Measurements from ENCODE around the gene BBS1. TPM values are rescaled to one million over a fixed set of nuclear protein-coding genes. Genes with fewer than 3 reads are reported as not detected.

BBS1 gene
- total RNA-seq, 2 donors from 2014 or later, result 90.3 to 114 TPM

DNA sequence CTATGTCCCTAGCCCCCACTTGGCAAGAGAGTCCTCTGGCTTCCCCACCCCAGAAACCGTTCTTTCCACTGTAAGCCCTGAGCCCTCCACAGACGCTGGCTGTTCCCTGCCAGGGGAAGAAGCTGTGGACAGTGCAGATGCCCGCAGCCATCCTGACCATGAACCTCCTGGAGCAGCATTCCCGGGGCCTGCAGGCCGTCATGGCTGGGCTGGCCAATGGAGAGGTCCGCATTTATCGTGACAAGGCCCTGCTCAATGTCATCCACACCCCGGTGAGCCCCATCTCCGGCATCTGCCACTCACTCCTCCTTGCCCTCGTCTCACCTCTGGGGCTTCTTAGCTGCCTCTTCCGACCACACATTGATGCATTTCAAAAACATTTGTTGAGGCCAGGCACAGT lies 13.2 kb downstream of the BBS1 start:
- H3K36me3 ChIP-seq, result peaks cover 18% of the 10 kb centered on the region
- ATAC-seq (ENCODE audit: insufficient number of reproducible peaks, low FRiP score, low read depth) (no peak), DNase-seq (ENCODE audit: low spot score) (no peak)

DNA sequence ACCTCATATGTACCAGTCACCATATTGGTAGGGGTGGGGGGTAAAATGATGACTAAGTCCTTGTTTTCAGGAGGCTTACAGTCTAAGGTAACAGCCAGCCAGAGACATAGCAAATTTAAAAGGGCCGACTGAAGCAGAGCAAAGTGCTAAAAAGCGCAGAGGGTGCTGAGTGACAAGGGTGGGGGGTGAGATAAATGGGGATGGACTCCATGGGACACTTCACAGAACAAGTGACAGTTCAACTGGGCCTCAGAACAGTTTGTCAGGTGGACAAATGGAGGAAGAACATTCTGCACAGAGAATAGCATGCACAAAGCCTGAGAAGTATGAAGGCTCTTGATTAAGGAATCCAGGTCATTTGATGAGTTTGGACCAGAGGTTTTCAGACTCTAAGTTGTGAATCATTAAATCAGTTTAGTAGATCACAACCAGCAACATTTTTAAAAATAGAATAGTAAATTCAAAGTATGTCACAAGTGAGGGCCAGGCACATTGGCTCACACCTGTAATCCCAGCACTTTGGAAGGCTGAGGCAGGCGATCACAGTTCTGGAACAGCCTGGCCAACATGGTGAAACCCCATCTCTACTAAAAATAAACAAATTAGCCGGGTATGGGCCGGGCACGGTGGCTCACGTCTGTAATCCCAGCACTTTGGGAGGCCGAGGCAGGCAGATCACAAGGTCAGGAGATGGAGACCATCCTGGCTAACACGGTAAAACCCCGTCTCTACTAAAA lies 14.0 kb downstream of the BBS1 start:
- Histone ChIP-seq H3K27ac (no peak overlapping the region), H3K36me3 (peaks cover 18% of the 10 kb centered on the region), H3K4me3 (no peak overlapping the region), H3K9me3 (no peaks in the 10 kb centered on the region), H3K27me3 (replicated peaks; ENCODE audit: insufficient read depth) (no peaks in the 10 kb centered on the region), H3K4me1 (ENCODE audit: control insufficient read depth in 1 of 2, low read depth in 2 of 2) (no peaks in the 10 kb centered on the region)
- no peak for TF ChIP-seq CTCF (IDR thresholded peaks at IDR 0.05)
- no peak for ATAC-seq (ENCODE audit: insufficient number of reproducible peaks, low FRiP score, low read depth)
- no peak for DNase-seq (ENCODE audit: low spot score)

More for the DNA sequence above, 13.2 kb downstream of the BBS1 start:
- no peaks in the 10 kb centered on the region for H3K4me1 ChIP-seq (ENCODE audit: control insufficient read depth in 1 of 2, low read depth in 2 of 2)
- no peak overlapping the region for H3K4me3 ChIP-seq
- H3K27me3 ChIP-seq (replicated peaks; ENCODE audit: insufficient read depth), result no peaks in the 10 kb centered on the region
- no peak overlapping the region for H3K27ac ChIP-seq
- no peak for TF ChIP-seq CTCF (IDR thresholded peaks at IDR 0.05)
- no peaks in the 10 kb centered on the region for H3K9me3 ChIP-seq

DNA sequence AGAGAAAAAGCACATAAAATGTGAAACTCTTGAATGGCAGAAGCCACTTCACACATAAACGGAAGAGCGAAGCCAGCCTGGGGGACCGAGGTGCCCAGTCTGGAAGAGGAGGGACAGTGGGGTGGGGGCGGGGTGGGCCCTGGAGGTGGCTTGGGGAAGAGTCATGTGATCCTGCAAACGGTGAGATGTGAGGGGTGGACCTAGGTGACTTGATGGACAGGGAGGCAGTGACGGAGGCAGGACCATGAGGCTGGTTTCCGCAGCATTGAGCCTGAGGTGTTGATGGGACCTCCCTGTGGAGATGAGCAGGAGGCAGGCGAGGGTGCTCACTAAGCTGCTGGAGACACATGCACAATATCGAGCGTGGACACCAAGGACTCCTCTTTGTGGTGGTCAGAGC lies 18.6 kb downstream of the BBS1 start:
- no peaks in the 10 kb centered on the region for H3K36me3 ChIP-seq
- no peaks in the 10 kb centered on the region for H3K27me3 ChIP-seq (replicated peaks; ENCODE audit: insufficient read depth)
- H3K9me3 ChIP-seq, result no peaks in the 10 kb centered on the region
- no peak for ATAC-seq (ENCODE audit: insufficient number of reproducible peaks, low FRiP score, low read depth)
- no peak overlapping the region for H3K4me3 ChIP-seq
- no peak overlapping the region for H3K27ac ChIP-seq
- no peaks in the 10 kb centered on the region for H3K4me1 ChIP-seq (ENCODE audit: control insufficient read depth in 1 of 2, low read depth in 2 of 2)
- TF ChIP-seq CTCF (IDR thresholded peaks at IDR 0.05), result no peak
- DNase-seq (ENCODE audit: low spot score), result no peak

DNA sequence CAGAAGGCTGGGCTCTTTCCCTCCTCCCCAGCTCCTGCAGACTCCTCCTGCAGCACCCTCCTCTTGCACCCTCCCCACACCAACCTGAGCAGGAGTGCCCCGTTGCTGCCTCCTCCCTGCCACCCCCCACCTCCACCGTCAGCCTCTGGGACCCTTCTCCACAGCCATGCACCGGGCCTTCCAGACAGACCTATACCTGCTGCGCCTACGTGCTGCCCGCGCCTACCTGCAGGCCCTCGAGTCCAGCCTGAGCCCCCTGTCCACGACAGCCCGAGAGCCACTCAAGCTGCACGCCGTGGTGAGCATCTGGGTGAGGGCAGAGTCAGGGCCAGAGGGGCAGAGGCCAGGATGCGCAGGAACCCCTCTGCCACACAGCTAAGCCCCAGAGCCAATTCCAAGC lies 19.2 kb downstream of the BBS1 start:
- TF ChIP-seq CTCF (IDR thresholded peaks at IDR 0.05), result no peak
- Histone ChIP-seq H3K27ac (no peak overlapping the region), H3K9me3 (no peaks in the 10 kb centered on the region), H3K4me3 (no peak overlapping the region), H3K36me3 (no peaks in the 10 kb centered on the region), H3K4me1 (ENCODE audit: control insufficient read depth in 1 of 2, low read depth in 2 of 2) (no peaks in the 10 kb centered on the region), H3K27me3 (replicated peaks; ENCODE audit: insufficient read depth) (no peaks in the 10 kb centered on the region)
- ATAC-seq (ENCODE audit: insufficient number of reproducible peaks, low FRiP score, low read depth) (no peak), DNase-seq (ENCODE audit: low spot score) (no peak)

DNA sequence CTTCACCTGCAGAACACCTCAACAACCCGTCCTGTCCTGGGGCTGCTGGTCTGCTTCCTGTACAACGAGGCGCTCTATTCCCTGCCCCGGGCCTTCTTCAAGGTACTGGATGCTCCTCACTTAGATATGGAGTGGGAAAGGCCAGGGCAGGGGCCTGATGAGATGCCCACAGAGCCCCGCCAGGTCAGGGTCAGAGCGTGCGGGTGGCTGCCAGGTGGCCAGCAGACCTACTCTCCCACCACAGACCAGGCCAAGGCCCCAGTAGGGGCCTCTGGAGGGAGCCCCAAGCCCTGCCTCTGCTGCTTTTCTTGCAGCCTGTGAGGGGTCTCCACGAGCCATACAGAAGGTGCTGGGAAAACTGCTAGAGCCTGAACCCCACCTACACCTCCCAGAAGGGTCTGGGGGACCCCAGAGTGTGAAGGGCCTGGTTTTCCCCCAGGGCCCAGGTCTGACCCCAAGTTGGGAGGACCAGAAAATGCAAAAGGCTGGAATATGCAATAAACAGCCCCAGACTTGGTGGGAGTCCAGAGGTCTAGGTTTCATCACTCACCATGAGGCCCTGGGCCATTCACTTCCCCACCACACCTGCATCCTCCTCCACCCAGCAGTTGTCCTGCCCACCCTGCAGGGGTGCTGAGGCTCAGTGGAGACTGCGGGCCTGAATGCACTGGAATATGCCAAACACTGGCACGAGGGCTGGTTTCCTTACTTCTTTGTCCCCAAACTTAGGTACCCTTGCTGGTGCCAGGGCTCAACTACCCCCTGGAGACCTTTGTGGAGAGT lies 20.7 kb downstream of the BBS1 start:
- no peak for DNase-seq (ENCODE audit: low spot score)
- peaks cover under 1% of the 10 kb centered on the region for H3K36me3 ChIP-seq
- ATAC-seq (ENCODE audit: insufficient number of reproducible peaks, low FRiP score, low read depth), result no peak

More for the DNA sequence above, 20.7 kb downstream of the BBS1 start:
- H3K4me1 ChIP-seq (ENCODE audit: control insufficient read depth in 1 of 2, low read depth in 2 of 2), result no peaks in the 10 kb centered on the region
- H3K9me3 ChIP-seq, result no peaks in the 10 kb centered on the region
- no peak for TF ChIP-seq CTCF (IDR thresholded peaks at IDR 0.05)
- no peak overlapping the region for H3K27ac ChIP-seq
- H3K4me3 ChIP-seq, result no peak overlapping the region
- H3K27me3 ChIP-seq (replicated peaks; ENCODE audit: insufficient read depth), result no peaks in the 10 kb centered on the region

Measured in thoracic aorta (tissue), 2 donors.